ENCODE data around the gene LY9. TPM values are rescaled to one million over a fixed set of nuclear protein-coding genes. Genes with fewer than 3 reads are reported as not detected.

Gene LY9
- total and polyA plus RNA-seq, 2 of the 13 experiments (the other 11 are each of a cell fraction or from before 2014, with no cell fraction given): not detected

DNA sequence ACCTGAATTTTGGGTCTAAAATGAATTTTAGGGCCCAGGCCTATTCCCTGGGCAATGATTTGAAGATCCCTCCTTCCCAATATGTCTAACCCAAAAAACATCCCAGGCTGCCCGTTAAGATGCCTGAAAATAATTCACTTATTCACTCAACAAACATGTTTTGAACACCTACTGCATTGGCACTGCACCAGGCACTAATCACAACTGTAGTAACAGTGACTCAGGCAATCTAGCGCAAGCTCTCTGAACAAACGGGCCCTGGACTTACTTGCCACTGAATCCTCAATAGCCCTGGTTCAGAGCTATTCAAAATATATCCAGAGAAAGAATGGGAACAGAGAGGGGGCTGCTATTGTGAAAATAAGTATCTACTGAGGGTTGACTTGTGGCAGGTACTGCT lies 62.5 kb downstream of the LY9 start:
- ATAC-seq (no peak), DNase-seq (ENCODE audit: low spot score) (no peak), FAIRE-seq (no peak)
- ChIA-PET POLR2A (no interaction called here), CTCF (ENCODE audit: low intra/inter-chr PET ratio, low total read pairs) (no interaction called here)
- in situ Hi-C loops (cut with HindIII; ENCODE audit: extremely low pct_ligation_motif_present, low pct_unique_long_range_greater_than_20kb): no loop called here
- Histone ChIP-seq H3K27ac (ENCODE audit: extremely low read length, insufficient read depth, low read length) (no peak overlapping the region), H3K9me3 (ENCODE audit: low read length) (no peaks in the 10 kb centered on the region), H2AFZ (ENCODE audit: low read length) (no peak overlapping the region), H3K79me2 (ENCODE audit: insufficient read depth, low read length) (no peaks in the 10 kb centered on the region), H3K9ac (ENCODE audit: insufficient read depth, low read depth, low read length) (no peak overlapping the region), H3K4me1 (ENCODE audit: insufficient read depth, low read length) (peaks cover 7% of the 10 kb centered on the region; the same call in 1 of the 2 replicates), H3K4me3 (replicated peaks in 1 of 3; ENCODE audit: insufficient read depth in 1 of 3, low read depth in 2 of 3, low read length in 3 of 3) (no peak overlapping the region), H3K4me2 (ENCODE audit: low read depth, low read length) (no peak overlapping the region), H3K36me3 (replicated peaks in 1 of 2; ENCODE audit: control insufficient read depth in 1 of 2, insufficient read depth in 2 of 2, low read length in 2 of 2) (no peaks in the 10 kb centered on the region), H4K20me1 (ENCODE audit: insufficient read depth, low read length) (no peaks in the 10 kb centered on the region), H3K27me3 (ENCODE audit: control insufficient read depth in 1 of 2, insufficient read depth in 2 of 2, low read length in 2 of 2) (no peaks in the 10 kb centered on the region)
- TF ChIP-seq RXRA (CRISPR knock-in tag; IDR thresholded peaks at IDR 0.05): no peak
- no peak for TF ChIP-seq FOXM1 (CRISPR knock-in tag; IDR thresholded peaks at IDR 0.05)
- no peak for TF ChIP-seq ZNF569 (CRISPR knock-in tag; IDR thresholded peaks at IDR 0.05; ENCODE audit: borderline replicate concordance)
- no TSS peak for BruUV-seq (replicated peaks)
- WGBS (ENCODE audit: low lambda C conversion rate): 13% methylated on average over 3 of the region's 3 CpGs
- intact Hi-C loops (cut with micrococcal nuclease; ENCODE audit: unreplicated experiment): no loop called here

DNA sequence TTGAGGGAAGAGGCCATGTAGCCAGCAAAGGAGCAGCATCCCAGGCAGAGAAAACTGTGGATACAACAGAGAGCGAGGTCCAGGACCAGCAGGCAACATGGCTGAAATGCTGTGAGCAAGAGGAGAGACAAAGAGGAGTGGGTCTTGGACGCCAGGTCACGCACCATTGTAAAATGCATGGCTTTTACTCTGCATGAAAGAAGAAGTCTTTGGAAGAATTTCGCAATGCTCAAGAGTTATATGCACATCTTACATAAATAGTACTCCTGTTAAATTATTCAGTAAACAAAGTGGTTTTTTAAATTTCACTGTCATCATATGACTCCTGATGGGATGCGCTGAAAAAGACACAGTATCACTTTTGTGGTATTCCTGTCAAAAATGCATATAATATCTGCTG lies 63.2 kb downstream of the LY9 start:
- no peak for FAIRE-seq
- intact Hi-C loops (cut with micrococcal nuclease; ENCODE audit: unreplicated experiment): no loop called here

More for the DNA sequence above, 63.2 kb downstream of the LY9 start:
- H4K20me1 ChIP-seq (ENCODE audit: insufficient read depth, low read length): no peaks in the 10 kb centered on the region
- DNase-seq (ENCODE audit: low spot score) (no peak), ATAC-seq (no peak)
- ChIA-PET CTCF (ENCODE audit: low intra/inter-chr PET ratio, low total read pairs) (no interaction called here), POLR2A (no interaction called here)
- no peak overlapping the region for H3K4me3 ChIP-seq (replicated peaks in 1 of 3; ENCODE audit: insufficient read depth in 1 of 3, low read depth in 2 of 3, low read length in 3 of 3)
- BruUV-seq (replicated peaks): no TSS peak
- H3K36me3 ChIP-seq (replicated peaks in 1 of 2; ENCODE audit: control insufficient read depth in 1 of 2, insufficient read depth in 2 of 2, low read length in 2 of 2): no peaks in the 10 kb centered on the region
- no peak overlapping the region for H3K27ac ChIP-seq (ENCODE audit: extremely low read length, insufficient read depth, low read length)
- no peak overlapping the region for H3K9ac ChIP-seq (ENCODE audit: insufficient read depth, low read depth, low read length)
- H2AFZ ChIP-seq (ENCODE audit: low read length): no peak overlapping the region
- peaks cover 7% of the 10 kb centered on the region; the same call in 1 of the 2 replicates for H3K4me1 ChIP-seq (ENCODE audit: insufficient read depth, low read length)
- TF ChIP-seq, protein P1, sequence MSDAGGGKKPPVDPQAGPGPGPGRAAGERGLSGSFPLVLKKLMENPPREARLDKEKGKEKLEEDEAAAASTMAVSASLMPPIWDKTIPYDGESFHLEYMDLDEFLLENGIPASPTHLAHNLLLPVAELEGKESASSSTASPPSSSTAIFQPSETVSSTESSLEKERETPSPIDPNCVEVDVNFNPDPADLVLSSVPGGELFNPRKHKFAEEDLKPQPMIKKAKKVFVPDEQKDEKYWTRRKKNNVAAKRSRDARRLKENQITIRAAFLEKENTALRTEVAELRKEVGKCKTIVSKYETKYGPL (CRISPR knock-in tag; IDR thresholded peaks at IDR 0.05): no peak
- TF ChIP-seq CCAR2 (optimal IDR thresholded peaks at IDR 0.05; ENCODE audit: low read depth, low read length): no peak
- TF ChIP-seq ZNF737 (CRISPR knock-in tag; IDR thresholded peaks at IDR 0.05; ENCODE audit: borderline replicate concordance): no peak
- TF ChIP-seq ZBTB1 (CRISPR knock-in tag; IDR thresholded peaks at IDR 0.05; ENCODE audit: borderline replicate concordance): no peak
- no peak for TF ChIP-seq ZSCAN22 (CRISPR knock-in tag; IDR thresholded peaks at IDR 0.05)
- TF ChIP-seq SSRP1 (CRISPR knock-in tag; IDR thresholded peaks at IDR 0.05): no peak
- no peak for TF ChIP-seq NCOR1 (IDR thresholded peaks at IDR 0.05; ENCODE audit: borderline replicate concordance, low read length)
- TF ChIP-seq CEBPB (IDR thresholded peaks at IDR 0.05; ENCODE audit: borderline replicate concordance, low read depth, low read length): peak; percentile 66
- TF ChIP-seq ETV5 (CRISPR knock-in tag; IDR thresholded peaks at IDR 0.05; ENCODE audit: borderline replicate concordance): no peak
- no peaks in the 10 kb centered on the region for H3K79me2 ChIP-seq (ENCODE audit: insufficient read depth, low read length)
- 73% methylated on average over 5 of the region's 5 CpGs for WGBS (ENCODE audit: low lambda C conversion rate)
- no peak overlapping the region for H3K4me2 ChIP-seq (ENCODE audit: low read depth, low read length)
- H3K9me3 ChIP-seq (ENCODE audit: low read length): no peaks in the 10 kb centered on the region
- no peaks in the 10 kb centered on the region for H3K27me3 ChIP-seq (ENCODE audit: control insufficient read depth in 1 of 2, insufficient read depth in 2 of 2, low read length in 2 of 2)
- in situ Hi-C loops (cut with HindIII; ENCODE audit: extremely low pct_ligation_motif_present, low pct_unique_long_range_greater_than_20kb): no loop called here

Data from HepG2 (cell line).